DMS53 treated with DMSO at 0.1 percent for 48 hours (cell line): ENCODE measurements around the gene MANEAL.
"Not testable (repeated sequence)": the region's sequence is repeated elsewhere in the genome, so short reads cannot be mapped to it uniquely, and the experiment has no call there.

Experiments
- DNase-seq: peaks from one replicate; lab custom pipeline; 2025; ENCODE audit not compliant: unreplicated experiment; lab: John Stamatoyannopoulos, UW

Gene MANEAL

DNA sequence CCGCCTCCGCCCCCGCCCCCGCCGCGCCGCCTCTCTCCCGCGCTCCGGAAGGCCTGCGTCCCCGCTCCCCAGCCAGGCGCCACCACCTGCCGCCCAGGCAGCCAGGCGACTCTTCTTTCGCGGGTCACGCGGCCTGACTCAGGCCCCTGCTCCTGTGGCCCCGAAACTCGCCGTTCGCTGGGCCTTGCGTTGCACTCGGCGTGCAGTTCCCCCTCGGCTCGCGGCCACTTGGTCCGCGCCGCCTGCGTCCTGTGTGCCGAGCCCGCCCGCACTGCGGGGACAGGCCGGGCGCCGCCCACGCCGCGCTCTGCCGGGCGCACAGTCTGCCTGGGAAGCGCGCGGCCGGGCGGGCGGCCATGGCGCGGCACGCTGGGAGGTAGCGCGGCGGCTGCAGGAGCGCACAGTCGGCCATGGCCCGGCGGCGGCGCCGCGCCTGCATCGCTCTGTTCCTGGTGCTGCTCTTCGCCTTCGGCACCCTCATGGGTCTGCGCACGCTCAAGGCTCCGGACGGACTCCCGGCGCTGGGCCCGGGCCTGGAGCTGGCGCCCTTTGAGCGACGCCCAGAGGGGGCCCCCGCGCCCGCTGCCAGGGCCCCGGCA lies at the start of gene MANEAL:
TSS of gene MANEAL (plus strand) at position 75 of the 599 bp plus-strand sequence. CDS start at position 411, 336 bp downstream.
- DNase-seq: peak; percentile 43

- DNase-seq: no peak
Observed at GRCh38 chr1:37746806-37747205, 46.8 kb upstream of the MANEAL start.

- DNase-seq: no peak
Observed at GRCh38 chr1:37748565-37748964, 45.1 kb upstream of the MANEAL start.

- peak; percentile 24 for DNase-seq
Observed at GRCh38 chr1:37752213-37752582, 41.4 kb upstream of the MANEAL start.

GRCh38 chr1:37752583-37753471 lies 40.8 kb upstream of the MANEAL start:
- peak; percentile 24 for DNase-seq

DNA sequence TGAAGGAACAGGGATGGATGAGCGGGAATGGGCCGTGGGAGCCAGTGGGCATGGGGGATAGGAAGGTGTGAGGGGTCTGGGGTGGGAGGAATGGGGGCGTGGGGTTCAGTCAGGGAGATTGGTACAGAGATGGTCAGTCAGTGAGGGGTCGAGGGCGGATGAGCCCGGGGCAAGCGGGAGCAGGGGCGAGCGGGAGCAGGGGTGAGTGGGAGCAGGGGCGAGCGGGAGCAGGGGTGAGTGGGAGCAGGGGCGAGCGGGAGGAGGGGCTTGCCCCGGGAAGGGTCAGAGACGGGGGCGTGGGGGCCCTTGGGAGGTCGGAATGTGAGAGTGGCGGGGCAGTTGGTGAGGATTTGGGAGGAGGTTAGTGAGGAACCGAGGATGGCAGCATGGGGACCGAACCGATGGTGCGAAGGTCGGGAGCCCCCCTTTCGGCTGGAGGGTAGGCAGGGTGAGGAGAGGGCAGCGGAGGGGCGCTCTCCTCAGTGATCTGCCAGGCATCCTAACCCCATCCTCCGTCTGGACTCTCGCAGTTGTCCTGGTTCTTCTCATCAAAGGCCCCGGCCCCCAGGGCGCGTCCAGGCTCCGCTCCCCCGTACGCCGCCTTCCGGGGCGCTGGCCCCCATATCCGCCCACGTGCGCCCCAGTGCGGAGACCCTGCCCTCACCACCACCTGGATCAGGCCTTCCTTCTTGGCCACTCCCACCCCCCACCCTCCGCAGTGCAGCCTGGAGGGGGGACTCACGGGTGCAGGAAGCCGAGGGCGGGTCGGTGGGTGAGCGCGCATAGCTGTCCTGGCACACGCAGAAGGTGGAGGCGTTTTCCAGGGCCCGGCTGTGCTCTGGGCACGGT lies 40.0 kb upstream of the MANEAL start:
- DNase-seq: no peak

DNA sequence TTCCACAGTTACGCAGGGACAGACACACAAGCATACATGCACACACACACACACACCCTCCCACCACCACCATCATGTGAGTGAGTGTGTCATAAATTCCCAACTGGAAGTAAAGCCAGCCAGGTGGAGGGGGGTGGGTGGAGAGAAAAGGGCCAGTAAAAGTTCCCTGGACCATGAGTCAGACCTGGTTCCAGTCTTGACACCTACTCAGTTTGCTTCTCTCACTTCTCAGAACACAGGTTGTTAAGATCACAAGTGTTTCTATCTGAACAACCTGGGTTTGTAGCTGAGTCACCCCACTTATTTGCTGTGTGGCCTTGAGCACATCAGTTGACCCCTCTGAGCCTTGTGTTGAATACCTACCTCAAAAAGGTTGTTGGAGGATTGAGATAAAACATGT lies 38.4 kb upstream of the MANEAL start:
- no peak for DNase-seq

GRCh38 chr1:37755951-37756560 lies 37.6 kb upstream of the MANEAL start:
- DNase-seq: no peak

DNA sequence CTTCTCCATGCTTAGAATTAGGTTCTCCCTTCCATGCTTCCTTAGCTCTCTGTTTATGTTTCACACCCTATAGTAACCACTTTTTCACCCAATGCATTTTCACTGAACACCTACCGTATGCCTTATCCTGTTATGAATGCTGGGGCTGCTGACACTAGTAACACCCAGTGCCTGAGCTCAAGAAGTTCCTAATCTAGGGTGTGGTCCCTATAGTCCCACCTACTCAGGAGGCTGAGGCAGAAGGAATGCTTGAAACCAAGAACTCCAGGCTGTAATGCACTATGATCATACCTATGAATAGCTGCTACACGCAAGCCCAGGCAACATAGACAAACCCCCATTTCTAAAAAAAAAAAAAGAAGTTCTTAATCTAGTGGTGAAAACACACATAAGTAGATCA lies 34.2 kb upstream of the MANEAL start:
- no peak for DNase-seq

GRCh38 chr1:37761416-37762095 lies 32.1 kb upstream of the MANEAL start:
- DNase-seq: peak; percentile 5

DNA sequence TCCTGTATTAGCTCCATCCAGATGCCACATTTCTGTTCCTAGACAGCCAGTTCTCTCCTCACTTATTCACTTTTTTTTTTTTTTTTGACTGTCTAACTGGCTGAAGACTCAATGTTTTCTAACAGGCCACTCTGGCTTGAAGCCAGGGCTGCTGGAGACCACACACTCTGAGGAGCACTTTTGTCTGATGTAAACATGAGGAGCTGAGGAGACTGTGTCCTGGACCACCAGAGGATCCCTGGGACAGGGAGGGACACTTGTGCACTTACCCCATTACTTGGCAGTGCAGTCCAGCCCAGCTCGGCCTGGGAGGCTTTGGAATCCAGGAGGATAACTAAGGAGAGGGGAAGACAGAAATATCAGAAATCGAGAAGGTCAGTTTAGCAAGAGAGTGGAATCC lies 31.1 kb upstream of the MANEAL start:
- no peak for DNase-seq

DNA sequence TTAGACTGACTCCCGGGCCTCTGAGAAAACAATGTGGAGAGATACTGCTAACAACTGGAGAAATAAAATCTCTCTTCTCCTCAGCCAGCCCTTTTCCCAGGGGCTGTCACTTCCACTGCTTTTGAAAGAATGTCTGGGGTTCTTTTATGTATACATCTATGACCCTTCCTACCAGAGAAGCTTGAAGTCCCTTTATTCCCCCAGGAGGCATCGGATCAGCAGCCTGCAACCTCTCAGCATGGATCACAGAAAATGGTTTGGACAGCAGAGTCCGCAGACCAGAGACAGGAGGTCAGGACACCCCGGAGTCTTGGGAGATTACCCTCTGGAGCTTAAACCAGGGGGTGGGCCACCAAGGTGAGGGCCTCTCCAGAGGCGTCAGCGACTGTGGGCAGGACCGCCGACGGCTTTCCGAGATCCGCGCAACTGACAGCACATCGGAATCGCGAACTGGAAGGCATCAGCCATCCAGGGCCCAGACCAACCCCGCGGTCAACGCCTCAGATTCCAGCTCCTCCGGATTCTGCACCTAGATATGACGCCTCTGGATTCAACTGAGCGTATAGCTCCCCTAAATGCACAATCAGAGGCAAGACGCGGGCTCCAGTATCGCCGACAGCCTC lies 29.7 kb upstream of the MANEAL start:
- DNase-seq: no peak

DNA sequence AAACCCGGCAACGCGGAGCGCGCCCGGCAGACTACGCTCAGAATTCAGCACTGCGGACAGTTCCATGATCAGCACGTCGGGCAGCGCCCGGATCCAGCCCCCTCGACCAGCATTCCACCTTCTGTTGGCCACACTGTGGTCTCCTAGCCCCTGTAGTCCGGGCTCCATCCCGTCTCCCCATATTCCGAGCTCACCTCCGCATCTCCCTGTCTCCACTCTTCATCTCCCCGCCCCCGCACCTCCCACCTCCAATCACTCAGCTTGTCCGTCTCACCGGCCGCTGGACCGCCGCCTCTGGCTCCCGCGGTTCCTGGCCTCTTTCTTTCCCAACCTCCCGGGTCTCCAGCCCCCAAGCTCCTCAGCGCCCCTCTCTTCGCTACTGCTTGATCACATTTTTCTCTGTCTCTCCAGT lies 29.2 kb upstream of the MANEAL start:
- DNase-seq: peak; percentile 3

- peak; percentile 24 for DNase-seq
Observed at GRCh38 chr1:37764888-37765441, 28.7 kb upstream of the MANEAL start, which contains the start of gene EPHA10. TSS of gene EPHA10 (minus strand) at chr1:37765120. CDS start at chr1:37765066, 54 bp downstream.

DNA sequence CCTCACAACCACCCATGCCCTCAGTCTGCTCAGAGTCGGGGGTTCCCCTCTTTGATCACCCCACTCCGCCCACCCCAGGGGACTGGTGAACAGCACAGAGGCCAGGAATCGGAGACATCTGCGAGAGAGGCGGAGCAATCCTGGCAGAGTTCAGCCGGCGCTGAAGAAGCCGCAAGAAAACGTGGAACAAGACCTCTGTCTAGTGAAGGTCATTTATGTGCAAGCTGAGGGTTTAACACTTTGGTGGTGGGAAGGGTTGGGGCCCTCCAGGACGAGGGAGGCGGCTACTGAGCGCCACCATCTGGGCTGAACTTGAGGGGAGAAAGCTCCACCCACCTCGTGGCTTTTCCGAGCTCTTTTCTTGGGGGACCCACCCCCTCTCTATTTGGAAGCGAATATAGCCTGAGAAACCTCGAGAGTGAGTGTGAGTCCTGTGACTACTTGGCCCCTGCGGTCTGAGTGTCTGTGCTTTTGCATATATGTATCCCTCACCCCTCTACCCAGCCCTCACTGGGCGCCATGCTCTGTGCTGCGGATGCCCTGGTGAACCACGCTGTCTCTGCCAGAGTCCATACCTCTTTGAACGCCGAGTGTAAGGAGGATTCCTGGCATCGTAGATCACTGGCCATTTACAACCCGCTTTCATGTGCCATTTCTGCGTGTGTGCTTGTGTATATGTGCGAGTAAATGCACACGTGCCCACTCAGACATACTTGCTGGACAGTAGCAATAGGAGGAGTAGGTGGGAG lies 27.6 kb upstream of the MANEAL start:
- peak; percentile 10 for DNase-seq

DNA sequence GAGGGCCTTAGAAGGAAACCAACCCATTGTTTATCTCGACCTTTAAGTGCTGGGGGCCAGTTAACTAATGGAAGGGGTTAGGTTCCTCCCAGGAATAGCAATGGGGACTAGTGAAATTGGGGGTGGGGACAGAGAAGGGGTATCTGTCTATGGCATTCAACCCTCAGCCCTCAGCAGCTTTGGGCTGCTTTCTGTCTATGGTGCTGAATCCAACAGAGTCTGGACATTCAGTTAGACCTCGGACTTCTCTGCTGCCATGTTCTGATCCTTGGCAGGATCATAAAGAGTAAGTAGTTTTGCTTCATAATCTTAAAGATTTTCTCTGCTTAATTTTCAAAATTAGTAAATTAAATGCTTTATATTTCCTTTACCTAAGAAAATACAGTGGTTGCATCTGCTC lies 26.2 kb upstream of the MANEAL start:
- DNase-seq: no peak

GRCh38 chr1:37771440-37771839 lies 22.2 kb upstream of the MANEAL start:
- DNase-seq: not testable (repeated sequence)

GRCh38 chr1:37776946-37777516 lies 16.6 kb upstream of the MANEAL start:
- DNase-seq: no peak

DNA sequence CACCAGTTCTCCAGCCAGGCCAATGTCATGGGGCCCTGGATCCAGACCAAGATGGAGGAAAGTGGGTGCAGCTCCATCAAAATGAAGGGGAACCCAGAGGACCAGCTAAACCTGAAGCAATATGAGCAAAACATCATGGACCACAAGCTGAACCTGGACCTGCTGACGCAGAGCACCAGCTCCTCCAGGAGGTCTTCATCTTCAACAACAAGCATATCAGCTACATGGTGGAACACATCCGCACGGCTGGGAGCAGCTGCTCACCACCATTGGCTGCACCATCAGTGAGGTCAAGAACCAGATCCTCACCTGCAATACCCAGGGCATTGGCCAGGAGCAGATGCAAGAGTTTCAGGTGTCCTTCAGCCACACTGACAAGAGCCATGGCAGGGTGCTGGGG lies 15.0 kb upstream of the MANEAL start:
- DNase-seq: no peak
